CD4-positive, alpha-beta T cell treated with Interleukin-21 for 1 hour (primary cell): ENCODE results near the gene UNG.
"Not testable (repeated sequence)": the region's sequence is repeated elsewhere in the genome, so short reads cannot be mapped to it uniquely, and the experiment has no call there.

ENCODE experiments used
- DNase-seq: peaks from one replicate; pipeline ENCODE4 v3.0.0-alpha.2; 2020

Gene UNG

GRCh38 chr12:109124878-109125648 is 27.7 kb downstream of the UNG start:
- no peak for DNase-seq

GRCh38 chr12:109125791-109126190 is 28.4 kb downstream of the UNG start:
- no peak for DNase-seq

- no peak for DNase-seq
Measured at GRCh38 chr12:109126784-109127183, 29.4 kb downstream of the UNG start.

- DNase-seq: no peak
Measured at GRCh38 chr12:109127533-109128242, 30.3 kb downstream of the UNG start.

GRCh38 chr12:109130297-109131153 is 33.1 kb downstream of the UNG start:
- no peak for DNase-seq

GRCh38 chr12:109131154-109132050 is 34.0 kb downstream of the UNG start:
- DNase-seq: no peak

- DNase-seq: no peak
Measured at GRCh38 chr12:109134186-109134917, 37.0 kb downstream of the UNG start.

GRCh38 chr12:109137055-109137454 is 39.7 kb downstream of the UNG start:
- no peak for DNase-seq

GRCh38 chr12:109139360-109139759 is 42.0 kb downstream of the UNG start:
- DNase-seq: no peak

- DNase-seq: no peak
Measured at GRCh38 chr12:109139791-109140190, 42.4 kb downstream of the UNG start.

- DNase-seq: no peak
Measured at GRCh38 chr12:109140560-109140959, 43.2 kb downstream of the UNG start.

- no peak for DNase-seq
Measured at GRCh38 chr12:109144224-109144623, 46.8 kb downstream of the UNG start.

GRCh38 chr12:109147126-109147525 is 49.7 kb downstream of the UNG start:
- DNase-seq: not testable (repeated sequence)

GRCh38 chr12:109147954-109148353 is 50.6 kb downstream of the UNG start:
- DNase-seq: no peak

- DNase-seq: no peak
Measured at GRCh38 chr12:109150124-109150640, 52.8 kb downstream of the UNG start.

- DNase-seq: no peak
Measured at GRCh38 chr12:109151457-109151856, 54.1 kb downstream of the UNG start.

- DNase-seq: no peak
Measured at GRCh38 chr12:109153821-109154441, 56.5 kb downstream of the UNG start.

GRCh38 chr12:109154451-109155438 is 57.3 kb downstream of the UNG start:
- peak; percentile 84 for DNase-seq

GRCh38 chr12:109156036-109156435 is 58.6 kb downstream of the UNG start:
- no peak for DNase-seq

- no peak for DNase-seq
Measured at GRCh38 chr12:109156586-109156985, 59.2 kb downstream of the UNG start.
